Measurements from ENCODE around the gene SPPL3.

SPPL3 gene

DNA sequence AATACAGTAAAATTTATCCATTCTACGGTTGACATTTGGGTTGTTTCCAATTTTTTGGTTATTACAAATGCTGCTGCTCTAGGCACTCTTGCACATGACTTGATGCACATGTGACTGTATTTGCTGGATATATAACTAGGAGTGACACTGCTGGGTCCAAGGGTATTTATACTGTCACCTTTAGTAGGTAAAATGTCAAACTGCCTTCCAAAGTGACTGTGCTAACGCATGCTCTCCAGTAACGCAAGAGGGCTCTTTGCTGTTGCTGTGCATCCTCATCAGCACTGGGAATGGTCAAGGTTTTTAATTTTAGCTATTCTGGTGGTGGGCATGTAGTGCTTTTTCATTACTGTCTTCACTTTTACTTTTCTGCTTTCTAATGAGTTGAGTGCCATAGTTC, 116.3 kb downstream of the SPPL3 start:
- no peak for DNase-seq (ENCODE audit: low read depth in 1 of 2, low spot score in 1 of 2)

DNA sequence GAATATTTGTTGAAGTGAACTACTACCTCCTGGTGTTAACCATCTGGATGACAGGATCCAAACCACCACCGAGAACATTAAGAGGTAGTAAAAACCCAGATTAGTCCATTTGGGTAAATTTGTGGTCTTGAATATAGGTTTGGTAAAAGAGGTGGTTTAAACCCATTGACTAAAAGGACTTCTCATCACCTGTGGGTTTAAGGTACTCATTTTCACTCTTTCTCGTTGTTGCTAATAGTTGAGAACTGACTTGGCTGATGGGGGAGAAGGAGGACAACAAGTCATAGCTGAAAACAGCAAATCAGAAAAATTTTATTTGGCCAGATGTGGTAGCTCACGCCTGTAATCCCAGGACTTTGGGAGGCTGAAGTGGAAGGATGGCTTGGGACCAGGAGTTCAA, 119.4 kb downstream of the SPPL3 start:
- Histone ChIP-seq H3K27ac (replicated peaks) (no peak overlapping the region), H3K4me3 (replicated peaks; ENCODE audit: insufficient read depth, low read length) (no peak overlapping the region), H3K27me3 (ENCODE audit: insufficient read depth, poor library complexity, severe bottlenecking) (no peaks in the 10 kb centered on the region)
- no peak for DNase-seq (ENCODE audit: low read depth in 1 of 2, low spot score in 1 of 2)
- TF ChIP-seq, protein P1, sequence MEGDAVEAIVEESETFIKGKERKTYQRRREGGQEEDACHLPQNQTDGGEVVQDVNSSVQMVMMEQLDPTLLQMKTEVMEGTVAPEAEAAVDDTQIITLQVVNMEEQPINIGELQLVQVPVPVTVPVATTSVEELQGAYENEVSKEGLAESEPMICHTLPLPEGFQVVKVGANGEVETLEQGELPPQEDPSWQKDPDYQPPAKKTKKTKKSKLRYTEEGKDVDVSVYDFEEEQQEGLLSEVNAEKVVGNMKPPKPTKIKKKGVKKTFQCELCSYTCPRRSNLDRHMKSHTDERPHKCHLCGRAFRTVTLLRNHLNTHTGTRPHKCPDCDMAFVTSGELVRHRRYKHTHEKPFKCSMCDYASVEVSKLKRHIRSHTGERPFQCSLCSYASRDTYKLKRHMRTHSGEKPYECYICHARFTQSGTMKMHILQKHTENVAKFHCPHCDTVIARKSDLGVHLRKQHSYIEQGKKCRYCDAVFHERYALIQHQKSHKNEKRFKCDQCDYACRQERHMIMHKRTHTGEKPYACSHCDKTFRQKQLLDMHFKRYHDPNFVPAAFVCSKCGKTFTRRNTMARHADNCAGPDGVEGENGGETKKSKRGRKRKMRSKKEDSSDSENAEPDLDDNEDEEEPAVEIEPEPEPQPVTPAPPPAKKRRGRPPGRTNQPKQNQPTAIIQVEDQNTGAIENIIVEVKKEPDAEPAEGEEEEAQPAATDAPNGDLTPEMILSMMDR (IDR thresholded peaks at IDR 0.05; ENCODE audit: insufficient read depth, low read length) = no peak
- TF ChIP-seq GABPA (IDR thresholded peaks at IDR 0.05; ENCODE audit: low read depth) (no peak), SPI1 (IDR thresholded peaks at IDR 0.05; ENCODE audit: borderline replicate concordance, low read depth) (no peak), POLR2AphosphoS5 (IDR thresholded peaks at IDR 0.05; ENCODE audit: low read depth) (no peak)
- TF ChIP-seq, protein P2, sequence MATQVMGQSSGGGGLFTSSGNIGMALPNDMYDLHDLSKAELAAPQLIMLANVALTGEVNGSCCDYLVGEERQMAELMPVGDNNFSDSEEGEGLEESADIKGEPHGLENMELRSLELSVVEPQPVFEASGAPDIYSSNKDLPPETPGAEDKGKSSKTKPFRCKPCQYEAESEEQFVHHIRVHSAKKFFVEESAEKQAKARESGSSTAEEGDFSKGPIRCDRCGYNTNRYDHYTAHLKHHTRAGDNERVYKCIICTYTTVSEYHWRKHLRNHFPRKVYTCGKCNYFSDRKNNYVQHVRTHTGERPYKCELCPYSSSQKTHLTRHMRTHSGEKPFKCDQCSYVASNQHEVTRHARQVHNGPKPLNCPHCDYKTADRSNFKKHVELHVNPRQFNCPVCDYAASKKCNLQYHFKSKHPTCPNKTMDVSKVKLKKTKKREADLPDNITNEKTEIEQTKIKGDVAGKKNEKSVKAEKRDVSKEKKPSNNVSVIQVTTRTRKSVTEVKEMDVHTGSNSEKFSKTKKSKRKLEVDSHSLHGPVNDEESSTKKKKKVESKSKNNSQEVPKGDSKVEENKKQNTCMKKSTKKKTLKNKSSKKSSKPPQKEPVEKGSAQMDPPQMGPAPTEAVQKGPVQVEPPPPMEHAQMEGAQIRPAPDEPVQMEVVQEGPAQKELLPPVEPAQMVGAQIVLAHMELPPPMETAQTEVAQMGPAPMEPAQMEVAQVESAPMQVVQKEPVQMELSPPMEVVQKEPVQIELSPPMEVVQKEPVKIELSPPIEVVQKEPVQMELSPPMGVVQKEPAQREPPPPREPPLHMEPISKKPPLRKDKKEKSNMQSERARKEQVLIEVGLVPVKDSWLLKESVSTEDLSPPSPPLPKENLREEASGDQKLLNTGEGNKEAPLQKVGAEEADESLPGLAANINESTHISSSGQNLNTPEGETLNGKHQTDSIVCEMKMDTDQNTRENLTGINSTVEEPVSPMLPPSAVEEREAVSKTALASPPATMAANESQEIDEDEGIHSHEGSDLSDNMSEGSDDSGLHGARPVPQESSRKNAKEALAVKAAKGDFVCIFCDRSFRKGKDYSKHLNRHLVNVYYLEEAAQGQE (IDR thresholded peaks at IDR 0.05; ENCODE audit: insufficient replicate concordance, low read depth) = no peak

More for the DNA sequence above, 116.3 kb downstream of the SPPL3 start:
- H3K27me3 ChIP-seq (ENCODE audit: insufficient read depth, poor library complexity, severe bottlenecking) = no peaks in the 10 kb centered on the region
- no peak overlapping the region for H3K4me3 ChIP-seq (replicated peaks; ENCODE audit: insufficient read depth, low read length)
- TF ChIP-seq, protein P1 (IDR thresholded peaks at IDR 0.05; ENCODE audit: insufficient read depth, low read length) = no peak
- no peak for TF ChIP-seq SPI1 (IDR thresholded peaks at IDR 0.05; ENCODE audit: borderline replicate concordance, low read depth)
- TF ChIP-seq POLR2AphosphoS5 (IDR thresholded peaks at IDR 0.05; ENCODE audit: low read depth) = no peak
- TF ChIP-seq, protein P2 (IDR thresholded peaks at IDR 0.05; ENCODE audit: insufficient replicate concordance, low read depth) = no peak
- TF ChIP-seq GABPA (IDR thresholded peaks at IDR 0.05; ENCODE audit: low read depth) = no peak
- no peak overlapping the region for H3K27ac ChIP-seq (replicated peaks)

DNA sequence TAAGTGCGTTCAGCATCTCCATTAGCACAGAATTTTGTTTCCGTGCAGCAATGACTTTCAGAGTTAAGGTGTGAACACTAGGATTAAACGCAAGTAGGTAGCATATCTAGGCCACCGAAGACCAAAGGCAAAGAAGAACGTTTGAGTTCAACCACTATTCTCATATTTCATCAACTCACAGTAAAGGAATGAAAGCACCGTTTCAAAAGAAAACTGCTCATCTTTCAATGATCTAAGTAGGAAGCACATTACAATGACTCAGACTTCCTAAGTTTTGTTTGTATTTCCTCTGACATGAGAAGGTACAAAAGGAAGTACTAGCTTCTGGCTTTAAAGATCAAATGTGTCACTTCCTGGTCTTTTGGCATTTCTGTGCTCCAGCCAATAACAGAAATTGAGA, 121.0 kb downstream of the SPPL3 start:
- DNase-seq (ENCODE audit: low read depth in 1 of 2, low spot score in 1 of 2) = peak in 1 of 2 experiments; percentile 46
- no peak for TF ChIP-seq SPI1 (IDR thresholded peaks at IDR 0.05; ENCODE audit: borderline replicate concordance, low read depth)
- TF ChIP-seq, protein P2 (IDR thresholded peaks at IDR 0.05; ENCODE audit: insufficient replicate concordance, low read depth) = no peak
- no peak for TF ChIP-seq GABPA (IDR thresholded peaks at IDR 0.05; ENCODE audit: low read depth)
- TF ChIP-seq, protein P1 (IDR thresholded peaks at IDR 0.05; ENCODE audit: insufficient read depth, low read length) = no peak
- no peak for TF ChIP-seq POLR2AphosphoS5 (IDR thresholded peaks at IDR 0.05; ENCODE audit: low read depth)

More for the DNA sequence above, 121.0 kb downstream of the SPPL3 start:
- Histone ChIP-seq H3K27me3 (ENCODE audit: insufficient read depth, poor library complexity, severe bottlenecking) (no peaks in the 10 kb centered on the region), H3K4me3 (replicated peaks; ENCODE audit: insufficient read depth, low read length) (no peak overlapping the region), H3K27ac (replicated peaks) (no peak overlapping the region)

Measured in HL-60 (cell line).